Measurements from ENCODE around the gene GNG8. TPM values are rescaled to one million over a fixed set of nuclear protein-coding genes. Genes with fewer than 3 reads are reported as not detected.
A peak's percentile ranks its signal among the peaks of the same experiment; 100 is the strongest.
"Not testable (repeated sequence)": the region's sequence is repeated elsewhere in the genome, so short reads cannot be mapped to it uniquely, and the experiment has no call there.

Gene GNG8
- total RNA-seq, 4 donors from 2014 or later = not detected

- WGBS, 2 donors = 4 to 10% methylated on average over 33 to 38 of the region's 38 CpGs
- TF ChIP-seq POLR2A (IDR thresholded peaks at IDR 0.05) = no peak
- TF ChIP-seq CTCF (IDR thresholded peaks at IDR 0.05) = no peak
- no peak for TF ChIP-seq EP300 (IDR thresholded peaks at IDR 0.05)
- H3K27ac ChIP-seq = peak overlapping the region in 1 of 4 donors; percentile 45
- peaks cover 0 to 9% of the 10 kb centered on the region in 2 donors for H3K27me3 ChIP-seq
- DNase-seq (ENCODE audit: low spot score in 2 of 2) = peak; percentile 69 to 75
- peaks cover 0 to 57% (median 24%) of the 10 kb centered on the region in 4 donors for H3K4me1 ChIP-seq
- no peaks in the 10 kb centered on the region for H3K36me3 ChIP-seq
- H3K4me3 ChIP-seq = peak overlapping the region in 2 of 4 donors; percentile 35 to 51
- H3K9me3 ChIP-seq = no peaks in the 10 kb centered on the region
Measured at GRCh38 chr19:46634045-46634655, 1.9 kb downstream of the GNG8 start.

- TF ChIP-seq CTCF (IDR thresholded peaks at IDR 0.05) (no peak), POLR2A (IDR thresholded peaks at IDR 0.05) (no peak), EP300 (IDR thresholded peaks at IDR 0.05) (no peak)
- Histone ChIP-seq H3K27me3 (peaks cover 0 to 9% of the 10 kb centered on the region in 2 donors), H3K4me1 (peaks cover 0 to 46% (median 16%) of the 10 kb centered on the region in 4 donors), H3K4me3 (no peak overlapping the region), H3K27ac (no peak overlapping the region), H3K36me3 (no peaks in the 10 kb centered on the region), H3K9me3 (no peaks in the 10 kb centered on the region)
- no peak for DNase-seq (ENCODE audit: low spot score in 2 of 2)
- WGBS, 2 donors = 86 to 87% methylated on average over 3 of the region's 3 CpGs
Measured at GRCh38 chr19:46633130-46633529, 2.9 kb downstream of the GNG8 start.

- WGBS, 2 donors = 50 to 56% methylated on average over 6 of the region's 6 CpGs
- H3K4me1 ChIP-seq = peaks cover 0 to 47% (median 16%) of the 10 kb centered on the region in 4 donors
- no peaks in the 10 kb centered on the region for H3K36me3 ChIP-seq
- H3K27me3 ChIP-seq = peaks cover 0 to 9% of the 10 kb centered on the region in 2 donors
- no peak overlapping the region for H3K4me3 ChIP-seq
- DNase-seq (ENCODE audit: low spot score in 2 of 2) = peak; percentile 63 to 64
- H3K27ac ChIP-seq = no peak overlapping the region
- no peak for TF ChIP-seq EP300 (IDR thresholded peaks at IDR 0.05)
- TF ChIP-seq POLR2A (IDR thresholded peaks at IDR 0.05) = no peak
- H3K9me3 ChIP-seq = no peaks in the 10 kb centered on the region
Measured at GRCh38 chr19:46631481-46631880, 4.5 kb downstream of the GNG8 start.

- WGBS, 2 donors = 85 to 88% methylated on average over 10 to 12 of the region's 14 CpGs
- no peaks in the 10 kb centered on the region for H3K36me3 ChIP-seq
- H3K9me3 ChIP-seq = no peaks in the 10 kb centered on the region
- TF ChIP-seq EP300 (IDR thresholded peaks at IDR 0.05) = no peak
- no peak for TF ChIP-seq CTCF (IDR thresholded peaks at IDR 0.05)
- no peak for TF ChIP-seq POLR2A (IDR thresholded peaks at IDR 0.05)
- no peak overlapping the region for H3K27ac ChIP-seq
- H3K4me1 ChIP-seq = peaks cover 0 to 44% (median 18%) of the 10 kb centered on the region in 4 donors
- no peak overlapping the region for H3K4me3 ChIP-seq
- DNase-seq (ENCODE audit: low spot score in 2 of 2) = no peak
- H3K27me3 ChIP-seq = peaks cover 0 to 9% of the 10 kb centered on the region in 2 donors
Measured at GRCh38 chr19:46630586-46631205, 5.3 kb downstream of the GNG8 start.

GRCh38 chr19:46629546-46630025 is 6.4 kb downstream of the GNG8 start:
- 73 to 78% methylated on average over 15 of the region's 15 CpGs for WGBS, 2 donors
- Histone ChIP-seq H3K9me3 (no peaks in the 10 kb centered on the region), H3K36me3 (no peaks in the 10 kb centered on the region), H3K27ac (peak overlapping the region in 1 of 4 donors; percentile 17), H3K27me3 (peaks cover 0 to 2% of the 10 kb centered on the region in 2 donors), H3K4me1 (peaks cover 0 to 48% (median 24%) of the 10 kb centered on the region in 4 donors), H3K4me3 (no peak overlapping the region)
- no peak for DNase-seq (ENCODE audit: low spot score in 2 of 2)
- no peak for TF ChIP-seq POLR2A (IDR thresholded peaks at IDR 0.05)
- TF ChIP-seq CTCF (IDR thresholded peaks at IDR 0.05) = no peak
- no peak for TF ChIP-seq EP300 (IDR thresholded peaks at IDR 0.05)

- H3K36me3 ChIP-seq; H3K4me3 ChIP-seq; H3K27me3 ChIP-seq; H3K27ac ChIP-seq; DNase-seq (ENCODE audit: low spot score in 2 of 2); H3K9me3 ChIP-seq: not testable (repeated sequence)
- WGBS, 2 donors = 93 to 98% methylated on average over 7 of the region's 7 CpGs
- H3K4me1 ChIP-seq = peaks cover 0 to 48% (median 26%) of the 10 kb centered on the region in 4 donors
Measured at GRCh38 chr19:46628970-46629369, 7.0 kb downstream of the GNG8 start.
